GM21367 (cell line): ENCODE results near the gene IL17RD.
"Not testable (repeated sequence)": the region's sequence is repeated elsewhere in the genome, so short reads cannot be mapped to it uniquely, and the experiment has no call there.

Source experiments
- ATAC-seq: cut with Tn5 transposase; IDR thresholded peaks from one replicate; pipeline ENCODE4 v1.9.1; 2021; ENCODE audit not compliant: unreplicated experiment

Gene IL17RD

GRCh38 chr3:57093971-57094535 lies 71.1 kb downstream of the IL17RD start:
- no peak for ATAC-seq

GRCh38 chr3:57093489-57093888 lies 71.7 kb downstream of the IL17RD start:
- no peak for ATAC-seq

- ATAC-seq = no peak
Measured at GRCh38 chr3:57091521-57092273, 73.5 kb downstream of the IL17RD start.

GRCh38 chr3:57089043-57089442 lies 76.1 kb downstream of the IL17RD start:
- no peak for ATAC-seq

GRCh38 chr3:57088503-57088902 lies 76.7 kb downstream of the IL17RD start:
- ATAC-seq = no peak

- no peak for ATAC-seq
Measured at GRCh38 chr3:57087361-57088092, 77.6 kb downstream of the IL17RD start.

GRCh38 chr3:57086201-57086600 lies 79.0 kb downstream of the IL17RD start:
- ATAC-seq = no peak

- ATAC-seq = no peak
Measured at GRCh38 chr3:57085211-57085610, 79.9 kb downstream of the IL17RD start.

GRCh38 chr3:57083266-57083995 lies 81.7 kb downstream of the IL17RD start:
- not testable (repeated sequence) for ATAC-seq

- ATAC-seq = no peak
Measured at GRCh38 chr3:57082481-57082880, 82.7 kb downstream of the IL17RD start.

GRCh38 chr3:57081173-57081572 lies 84.0 kb downstream of the IL17RD start:
- ATAC-seq = no peak

GRCh38 chr3:57080171-57080570 lies 85.0 kb downstream of the IL17RD start:
- ATAC-seq = no peak

- no peak for ATAC-seq
Measured at GRCh38 chr3:57079474-57079831, 85.7 kb downstream of the IL17RD start.

GRCh38 chr3:57078635-57079473 lies 86.3 kb downstream of the IL17RD start:
- ATAC-seq = no peak

- ATAC-seq = no peak
Measured at GRCh38 chr3:57078344-57078634, 86.9 kb downstream of the IL17RD start.

GRCh38 chr3:57077630-57078343 lies 87.4 kb downstream of the IL17RD start:
- ATAC-seq = no peak

- ATAC-seq = no peak
Measured at GRCh38 chr3:57076422-57076951, 88.7 kb downstream of the IL17RD start.

- no peak for ATAC-seq
Measured at GRCh38 chr3:57074135-57074534, 91.0 kb downstream of the IL17RD start.

GRCh38 chr3:57073628-57074027 lies 91.5 kb downstream of the IL17RD start:
- no peak for ATAC-seq

- no peak for ATAC-seq
Measured at GRCh38 chr3:57069503-57069902, 95.7 kb downstream of the IL17RD start.
